HG03103 (cell line): ENCODE measurements around the gene RDH13.
"Not testable (repeated sequence)": the region's sequence is repeated elsewhere in the genome, so short reads cannot be mapped to it uniquely, and the experiment has no call there.

Experiments
- ATAC-seq: cut with Tn5 transposase; IDR thresholded peaks from one replicate; pipeline ENCODE4 v1.9.1; 2021; ENCODE audit warnings: low read depth; ENCODE audit not compliant: unreplicated experiment

The RDH13 gene

GRCh38 chr19:55079400-55080038 is 16.6 kb upstream of the RDH13 start:
- ATAC-seq: no peak

DNA sequence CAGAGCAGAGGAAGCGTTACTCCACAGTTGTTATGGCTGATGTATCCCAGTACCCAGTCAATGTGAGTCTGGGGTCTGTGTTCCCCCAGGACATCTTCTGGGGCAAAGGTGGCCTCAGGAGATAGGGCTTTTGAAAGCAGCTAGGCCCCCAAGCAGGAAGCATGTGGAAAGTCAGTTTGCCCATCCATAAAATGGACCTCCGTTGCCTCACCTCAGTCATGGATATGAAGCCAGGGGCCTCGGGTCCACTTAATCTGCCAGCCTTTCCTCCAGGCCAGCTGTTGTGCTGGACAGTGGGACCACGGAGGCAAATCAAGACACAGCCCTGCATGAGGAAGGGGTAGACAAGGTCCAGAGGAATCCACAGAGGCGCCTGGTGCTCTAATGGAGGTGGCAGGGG is 16.0 kb upstream of the RDH13 start:
- no peak for ATAC-seq

- ATAC-seq: no peak
Measured at GRCh38 chr19:55077106-55077505, 14.2 kb upstream of the RDH13 start.

GRCh38 chr19:55076321-55076720 is 13.4 kb upstream of the RDH13 start:
- no peak for ATAC-seq

DNA sequence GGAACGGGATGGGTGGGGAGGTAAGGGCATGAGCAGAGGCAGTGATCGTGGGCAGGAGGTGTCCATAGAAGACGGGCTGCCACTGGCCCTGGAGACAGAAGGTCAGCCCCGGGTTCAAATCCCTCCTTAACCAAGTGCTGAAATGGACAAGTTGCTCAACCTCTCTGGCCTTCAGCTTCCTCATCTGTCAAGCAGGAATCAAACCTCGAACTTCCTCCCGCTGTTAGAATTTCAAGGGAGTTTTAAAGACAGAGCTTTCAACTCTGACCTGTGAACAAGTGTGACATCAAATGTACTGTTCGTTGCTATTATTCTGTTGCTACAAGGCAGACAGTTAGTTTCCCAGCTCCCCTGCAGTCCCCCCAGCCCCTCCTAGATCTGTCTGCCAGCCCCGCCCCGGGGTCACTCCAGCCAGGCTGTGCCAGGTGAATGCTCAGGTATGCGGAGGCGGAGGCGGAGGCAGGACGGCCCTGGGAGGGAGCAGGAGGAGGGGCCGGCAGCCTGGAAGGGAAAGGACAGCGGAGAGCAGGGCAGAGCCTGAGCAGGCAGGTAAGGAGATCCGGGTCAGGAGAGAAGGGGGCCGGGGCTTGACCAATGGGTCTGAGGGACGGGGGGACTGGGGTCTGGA is 12.5 kb upstream of the RDH13 start, which contains the start of gene EPS8L1:
Gene EPS8L1 (plus strand): TSS at position 499 of the 628 bp plus-strand sequence. CDS start 576 bp downstream, outside the sequence.
- no peak for ATAC-seq

DNA sequence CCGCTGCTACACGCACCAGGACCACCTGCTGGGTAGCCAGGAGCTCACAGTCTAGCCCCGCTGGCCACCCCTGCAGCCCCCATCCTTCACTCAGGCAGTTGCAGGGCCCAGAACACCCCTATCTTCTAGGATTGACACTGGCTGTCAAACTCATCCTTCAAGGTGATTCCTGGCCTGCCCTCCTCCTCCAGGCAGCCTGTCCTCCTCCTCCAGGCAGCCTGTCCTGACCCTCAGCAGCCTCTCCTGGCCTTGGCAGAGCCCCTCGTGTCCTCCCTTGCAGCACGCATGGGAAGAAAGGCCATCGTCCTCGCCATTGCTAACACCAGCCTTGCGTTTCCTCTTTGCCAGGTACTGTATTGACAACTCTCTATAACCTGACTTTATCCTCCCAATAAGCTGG is 9.0 kb upstream of the RDH13 start:
- ATAC-seq: no peak

DNA sequence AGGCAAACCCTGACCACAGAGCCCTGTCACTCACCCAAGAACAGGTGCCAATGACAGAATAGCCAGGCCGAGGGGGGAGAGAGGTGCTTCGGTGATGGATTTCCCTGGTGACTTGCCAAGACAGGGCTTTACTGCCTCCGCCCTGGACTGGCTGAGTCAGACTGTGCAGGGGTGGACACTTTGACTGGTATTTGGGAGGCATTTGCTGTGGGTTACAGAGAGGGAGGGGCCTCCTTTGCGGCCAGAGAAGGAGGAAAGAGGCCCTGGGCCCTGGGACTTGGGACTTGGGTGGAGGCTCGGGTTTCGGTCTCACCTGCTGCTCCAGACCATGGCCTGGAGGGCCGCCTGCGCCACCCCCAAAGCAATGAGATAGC is 8.2 kb upstream of the RDH13 start:
- no peak for ATAC-seq

DNA sequence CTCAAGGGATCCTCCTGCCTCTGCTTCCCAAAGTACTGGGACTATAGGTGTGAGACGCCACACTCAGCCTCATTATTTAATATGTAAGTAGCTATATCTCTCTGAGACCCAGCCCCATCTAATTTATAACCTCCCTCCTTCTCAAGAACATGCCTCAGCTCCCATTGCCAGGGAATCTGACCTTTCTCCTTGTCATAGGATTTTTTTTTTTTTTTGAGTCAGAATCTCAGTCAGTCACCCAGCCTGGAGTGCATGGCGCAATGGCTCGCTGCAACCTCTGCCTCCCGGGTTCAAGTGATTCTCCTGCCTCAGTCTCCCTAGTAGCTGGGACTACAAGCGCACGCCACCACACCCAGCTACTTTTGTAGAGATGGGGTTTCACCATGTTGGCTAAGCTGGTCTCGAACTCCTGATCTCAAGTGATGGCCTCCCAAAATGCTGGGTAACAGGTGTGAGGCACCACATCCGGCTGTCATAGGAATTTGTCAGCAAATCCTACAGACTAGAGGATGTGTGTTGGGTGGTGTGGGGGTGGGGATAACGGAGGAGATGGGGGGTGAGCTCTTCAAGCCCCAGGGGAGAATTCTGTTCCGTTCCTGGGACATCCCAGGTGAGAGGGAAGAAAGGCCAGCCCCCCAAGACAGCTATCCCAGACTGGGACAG is 7.6 kb upstream of the RDH13 start:
- ATAC-seq: no peak

GRCh38 chr19:55069865-55070197 is 6.9 kb upstream of the RDH13 start:
- ATAC-seq: no peak

GRCh38 chr19:55068950-55069864 is 6.3 kb upstream of the RDH13 start:
- ATAC-seq: no peak

DNA sequence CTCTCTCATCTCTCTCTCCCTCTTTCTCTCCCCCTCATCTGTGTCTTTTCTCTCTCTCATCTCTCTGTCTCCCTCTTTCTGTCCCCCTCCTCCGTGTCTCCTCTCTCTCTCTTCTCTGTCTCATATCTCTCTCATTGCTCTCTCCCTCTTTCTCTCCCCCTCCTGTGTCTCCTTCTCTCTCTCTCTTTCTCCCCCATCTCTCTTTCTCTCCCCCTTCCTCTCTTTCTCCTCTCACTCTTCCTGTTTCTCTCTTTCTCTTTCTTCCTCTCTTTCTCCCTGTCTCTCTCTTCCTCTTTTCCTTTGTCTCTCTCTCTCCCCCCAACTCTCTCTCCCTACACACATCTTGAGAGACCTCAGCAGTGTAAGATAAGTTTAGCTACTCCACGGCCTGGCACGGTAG is 4.9 kb upstream of the RDH13 start:
- ATAC-seq: no peak

GRCh38 chr19:55066107-55066709 is 3.3 kb upstream of the RDH13 start:
- ATAC-seq: no peak

DNA sequence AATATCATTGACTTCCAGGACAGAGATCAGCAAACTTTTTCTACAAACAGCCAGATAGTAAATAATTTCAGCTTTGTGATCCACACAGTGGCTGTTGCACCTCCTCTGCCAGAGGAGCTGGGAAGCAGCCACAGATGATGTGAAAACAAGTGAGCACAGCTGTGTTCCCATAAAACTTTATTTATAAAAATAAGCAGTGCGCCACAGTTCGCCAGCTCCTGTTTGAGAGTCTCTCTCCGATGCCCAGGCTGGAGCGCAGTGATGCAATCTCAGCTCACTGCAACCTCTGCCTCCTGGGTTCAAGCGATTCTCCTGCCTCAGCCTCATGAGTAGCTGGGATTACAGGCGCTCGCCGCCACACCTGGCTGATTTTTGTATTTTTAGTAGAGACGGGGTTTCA is 2.6 kb upstream of the RDH13 start:
- not testable (repeated sequence) for ATAC-seq

GRCh38 chr19:55063492-55063843 is 520 bp upstream of the RDH13 start:
- ATAC-seq: no peak

- ATAC-seq: not testable (repeated sequence)
Measured at GRCh38 chr19:55060287-55060686, 2.7 kb downstream of the RDH13 start.

- ATAC-seq: no peak
Measured at GRCh38 chr19:55058781-55059610, 4.0 kb downstream of the RDH13 start.

- ATAC-seq: no peak
Measured at GRCh38 chr19:55056827-55057226, 6.1 kb downstream of the RDH13 start.

GRCh38 chr19:55053735-55054134 is 9.2 kb downstream of the RDH13 start:
- ATAC-seq: no peak

- no peak for ATAC-seq
Measured at GRCh38 chr19:55050749-55051532, 12.0 kb downstream of the RDH13 start.
